Suprapubic skin (tissue), 4 donors: Measurements from ENCODE around the gene SPATA3. TPM values are rescaled to one million over a fixed set of nuclear protein-coding genes. Genes with fewer than 3 reads are reported as not detected.

Source experiments
- DNase-seq, 2 donors: peaks; one replicate each; pipeline ENCODE4 v3.0.0-alpha.2; 2019; ENCODE audit warnings: low spot score in 2 of 2
- H3K27ac ChIP-seq: fragments of 200-600 bp; sonication (generic); one replicate; pipeline ENCODE4 v1.5.1; 2019
- H3K27me3 ChIP-seq: fragments of 200-600 bp; sonication (generic); one replicate; pipeline ENCODE4 v1.5.1; 2019
- H3K36me3 ChIP-seq: fragments of 200-600 bp; sonication (generic); one replicate; pipeline ENCODE4 v1.5.1; 2019
- H3K4me1 ChIP-seq: fragments of 200-600 bp; sonication (generic); one replicate; pipeline ENCODE4 v1.5.1; 2019
- H3K4me3 ChIP-seq: fragments of 200-600 bp; sonication (generic); one replicate; pipeline ENCODE4 v1.5.1; 2019; ENCODE audit warnings: mild to moderate bottlenecking
- H3K9me3 ChIP-seq: fragments of 200-600 bp; sonication (generic); one replicate; pipeline ENCODE4 v1.5.1; 2019
- EP300 ChIP-seq: sonication (generic); formaldehyde crosslinking; IDR thresholded peaks from one replicate; pipeline ENCODE4 v1.6.1; 2017; ENCODE audit warnings: antibody characterized with exemption
- POLR2A ChIP-seq, 2 donors: fragments of 450-650 bp; IDR thresholded peaks; one replicate each; pipeline ENCODE4 v1.6.1; 2017; ENCODE audit warnings: antibody characterized with exemption in 2 of 2, mild to moderate bottlenecking in 2 of 2, moderate library complexity in 2 of 2
- POLR2AphosphoS5 ChIP-seq, 3 donors: sonication (generic); formaldehyde crosslinking; IDR thresholded peaks; one replicate each; pipeline ENCODE4 v1.6.1; 2017; ENCODE audit warnings: antibody characterized with exemption in 3 of 3
- WGBS: methylation state at CpG from one replicate; pipeline ENCODE4 v1.1.5; 2018; 5-methylcytosine and 5-hydroxymethylcytosine counted together
- total RNA-seq, 4 donors: library from RNA; depleted of rRNA; stranded (reverse); fragments of >200 nt; gene quantifications; one replicate each; pipeline ENCODE4 v1.1.0, GENCODE V29; 2016
- TF ChIP-seq, protein P1 (sequence below), 2 donors: fragments of 200-600 bp in 1 of 2; fragments of 450-650 bp in 1 of 2; sonication (generic) in 1 of 2; IDR thresholded peaks; one replicate each; pipeline ENCODE4 v1.5.1; 2016 to 2019; ENCODE audit warnings: antibody characterized with exemption in 2 of 2, mild to moderate bottlenecking in 1 of 2, moderate library complexity in 1 of 2

Gene SPATA3
- total RNA-seq, 4 donors from 2014 or later = not detected

GRCh38 chr2:230968921-230969658, 26.8 kb upstream of the SPATA3 start:
- Histone ChIP-seq H3K4me3 (no peak overlapping the region), H3K36me3 (no peaks in the 10 kb centered on the region), H3K4me1 (no peaks in the 10 kb centered on the region), H3K9me3 (no peaks in the 10 kb centered on the region), H3K27ac (no peak overlapping the region), H3K27me3 (peaks cover 5% of the 10 kb centered on the region)
- WGBS = 73% methylated on average over 15 of the region's 16 CpGs
- DNase-seq = no peak
- no peak for TF ChIP-seq POLR2A (IDR thresholded peaks at IDR 0.05)
- no peak for TF ChIP-seq POLR2AphosphoS5 (IDR thresholded peaks at IDR 0.05)
- TF ChIP-seq EP300 = no peak
- TF ChIP-seq, protein P1, sequence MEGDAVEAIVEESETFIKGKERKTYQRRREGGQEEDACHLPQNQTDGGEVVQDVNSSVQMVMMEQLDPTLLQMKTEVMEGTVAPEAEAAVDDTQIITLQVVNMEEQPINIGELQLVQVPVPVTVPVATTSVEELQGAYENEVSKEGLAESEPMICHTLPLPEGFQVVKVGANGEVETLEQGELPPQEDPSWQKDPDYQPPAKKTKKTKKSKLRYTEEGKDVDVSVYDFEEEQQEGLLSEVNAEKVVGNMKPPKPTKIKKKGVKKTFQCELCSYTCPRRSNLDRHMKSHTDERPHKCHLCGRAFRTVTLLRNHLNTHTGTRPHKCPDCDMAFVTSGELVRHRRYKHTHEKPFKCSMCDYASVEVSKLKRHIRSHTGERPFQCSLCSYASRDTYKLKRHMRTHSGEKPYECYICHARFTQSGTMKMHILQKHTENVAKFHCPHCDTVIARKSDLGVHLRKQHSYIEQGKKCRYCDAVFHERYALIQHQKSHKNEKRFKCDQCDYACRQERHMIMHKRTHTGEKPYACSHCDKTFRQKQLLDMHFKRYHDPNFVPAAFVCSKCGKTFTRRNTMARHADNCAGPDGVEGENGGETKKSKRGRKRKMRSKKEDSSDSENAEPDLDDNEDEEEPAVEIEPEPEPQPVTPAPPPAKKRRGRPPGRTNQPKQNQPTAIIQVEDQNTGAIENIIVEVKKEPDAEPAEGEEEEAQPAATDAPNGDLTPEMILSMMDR (IDR thresholded peaks at IDR 0.05) = no peak

DNA sequence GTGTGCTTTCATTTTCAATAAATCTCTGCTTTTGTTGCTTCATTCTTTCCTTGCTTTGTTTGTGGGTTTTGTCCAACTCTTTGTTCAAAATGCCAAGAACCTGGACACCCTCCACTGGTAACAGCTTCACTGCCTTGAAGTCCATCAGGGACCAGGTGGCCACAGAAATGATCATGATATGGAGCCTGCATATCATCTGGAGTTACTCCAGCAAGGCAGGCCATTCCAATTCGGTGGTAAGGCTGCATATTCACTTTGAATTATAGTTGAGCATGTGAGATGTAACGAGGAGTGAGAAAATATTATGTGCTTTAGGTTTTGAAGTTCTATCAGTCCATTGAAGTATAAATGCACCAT, 26.3 kb upstream of the SPATA3 start:
- H3K4me1 ChIP-seq = no peaks in the 10 kb centered on the region
- no peak overlapping the region for H3K27ac ChIP-seq
- 69% methylated on average over 2 of the region's 2 CpGs for WGBS
- no peak for TF ChIP-seq POLR2AphosphoS5 (IDR thresholded peaks at IDR 0.05)
- TF ChIP-seq, protein P1 (IDR thresholded peaks at IDR 0.05) = no peak
- no peak for TF ChIP-seq POLR2A (IDR thresholded peaks at IDR 0.05)
- TF ChIP-seq EP300 = no peak
- no peak for DNase-seq
- H3K27me3 ChIP-seq = no peaks in the 10 kb centered on the region
- no peaks in the 10 kb centered on the region for H3K36me3 ChIP-seq
- no peak overlapping the region for H3K4me3 ChIP-seq
- no peaks in the 10 kb centered on the region for H3K9me3 ChIP-seq

DNA sequence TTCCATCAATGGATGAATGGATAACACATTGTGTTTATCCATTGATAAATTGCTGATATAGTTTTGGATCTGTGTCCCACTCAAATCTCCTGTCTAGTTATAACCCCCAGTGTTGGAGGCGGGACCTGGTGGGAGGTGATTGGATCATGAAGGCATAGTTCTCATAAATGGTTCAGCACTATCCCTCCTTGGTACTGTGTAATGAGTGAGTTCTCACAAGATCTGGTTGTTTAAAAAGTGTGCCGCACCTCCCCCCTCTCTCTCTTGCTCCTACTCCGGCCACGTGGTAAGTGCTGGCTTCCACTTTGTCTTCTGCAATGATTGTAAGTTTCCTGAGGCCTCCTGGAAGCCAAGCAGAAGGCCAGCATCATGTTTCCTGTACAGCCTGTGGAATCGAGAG, 23.9 kb upstream of the SPATA3 start:
- 82% methylated on average over 5 of the region's 5 CpGs for WGBS
- no peaks in the 10 kb centered on the region for H3K36me3 ChIP-seq
- H3K4me3 ChIP-seq = no peak overlapping the region
- TF ChIP-seq EP300 = no peak
- no peak for TF ChIP-seq POLR2AphosphoS5 (IDR thresholded peaks at IDR 0.05)
- no peak for TF ChIP-seq POLR2A (IDR thresholded peaks at IDR 0.05)
- TF ChIP-seq, protein P1 (IDR thresholded peaks at IDR 0.05) = no peak
- no peak overlapping the region for H3K27ac ChIP-seq
- DNase-seq = no peak
- no peaks in the 10 kb centered on the region for H3K27me3 ChIP-seq
- no peaks in the 10 kb centered on the region for H3K4me1 ChIP-seq
- H3K9me3 ChIP-seq = no peaks in the 10 kb centered on the region

- H3K9me3 ChIP-seq = no peaks in the 10 kb centered on the region
- no peaks in the 10 kb centered on the region for H3K36me3 ChIP-seq
- H3K4me1 ChIP-seq = no peaks in the 10 kb centered on the region
- WGBS = 68% methylated on average over 16 of the region's 17 CpGs
- H3K4me3 ChIP-seq = no peak overlapping the region
- TF ChIP-seq, protein P1 (IDR thresholded peaks at IDR 0.05) = no peak
- TF ChIP-seq POLR2A (IDR thresholded peaks at IDR 0.05) (no peak), EP300 (no peak), POLR2AphosphoS5 (IDR thresholded peaks at IDR 0.05) (no peak)
- no peak overlapping the region for H3K27ac ChIP-seq
- H3K27me3 ChIP-seq = no peaks in the 10 kb centered on the region
- DNase-seq = no peak
Measured at GRCh38 chr2:230974096-230974913, 21.6 kb upstream of the SPATA3 start.

GRCh38 chr2:230975927-230976326, 20.0 kb upstream of the SPATA3 start:
- H3K27ac ChIP-seq = no peak overlapping the region
- WGBS = 86% methylated on average over 11 of the region's 11 CpGs
- H3K4me3 ChIP-seq = no peak overlapping the region
- no peaks in the 10 kb centered on the region for H3K9me3 ChIP-seq
- H3K4me1 ChIP-seq = no peaks in the 10 kb centered on the region
- DNase-seq = no peak
- H3K27me3 ChIP-seq = no peaks in the 10 kb centered on the region
- TF ChIP-seq POLR2AphosphoS5 (IDR thresholded peaks at IDR 0.05) (no peak), EP300 (no peak)
- TF ChIP-seq, protein P1 (IDR thresholded peaks at IDR 0.05) = no peak
- H3K36me3 ChIP-seq = no peaks in the 10 kb centered on the region
